BLaER1 treated with 17β-estradiol and CSF1 and Interleukin-3, amounts not matched to agents 10 nM and 100 nM (cell line): Measurements from ENCODE around the gene PPP1CC.
"Not testable (repeated sequence)": the region's sequence is repeated elsewhere in the genome, so short reads cannot be mapped to it uniquely, and the experiment has no call there.

Experiments
- H3K27ac ChIP-seq, 11 experiments: shearing (Covaris generic); formaldehyde crosslinking; 2 replicates each; pipeline ENCODE4 v1.8.1; 2022
- H3K27me3 ChIP-seq, 11 experiments: shearing (Covaris generic); formaldehyde crosslinking; 2 replicates each; pipeline ENCODE4 v1.8.1; 2022
- H3K36me3 ChIP-seq, 11 experiments: shearing (Covaris generic); formaldehyde crosslinking; 2 replicates each; pipeline ENCODE4 v1.8.1; 2022
- H3K4me1 ChIP-seq, 10 experiments: shearing (Covaris generic); formaldehyde crosslinking; 2 replicates each; pipeline ENCODE4 v1.8.1; 2022
- H3K4me2 ChIP-seq, 11 experiments: shearing (Covaris generic); formaldehyde crosslinking; 2 replicates each; pipeline ENCODE4 v1.8.1; 2022
- H3K4me3 ChIP-seq, 10 experiments: shearing (Covaris generic); formaldehyde crosslinking; 2 replicates each; pipeline ENCODE4 v1.8.1; 2022
- H3K9ac ChIP-seq, 11 experiments: shearing (Covaris generic); formaldehyde crosslinking; 2 replicates each; pipeline ENCODE4 v1.8.1; 2022
- H3K9me3 ChIP-seq, 11 experiments: shearing (Covaris generic); formaldehyde crosslinking; replicated peaks in 1 of 11; 2 replicates each; pipeline ENCODE4 v1.8.1; 2022
- H4K20me1 ChIP-seq, 11 experiments: shearing (Covaris generic); formaldehyde crosslinking; 2 replicates each; pipeline ENCODE4 v1.8.1; 2022
- Cebpa-rat ChIP-seq, 11 experiments: shearing (Covaris generic); IDR thresholded peaks; 2 replicates each; pipeline ENCODE4 v1.8.1; 2022

The PPP1CC gene

DNA sequence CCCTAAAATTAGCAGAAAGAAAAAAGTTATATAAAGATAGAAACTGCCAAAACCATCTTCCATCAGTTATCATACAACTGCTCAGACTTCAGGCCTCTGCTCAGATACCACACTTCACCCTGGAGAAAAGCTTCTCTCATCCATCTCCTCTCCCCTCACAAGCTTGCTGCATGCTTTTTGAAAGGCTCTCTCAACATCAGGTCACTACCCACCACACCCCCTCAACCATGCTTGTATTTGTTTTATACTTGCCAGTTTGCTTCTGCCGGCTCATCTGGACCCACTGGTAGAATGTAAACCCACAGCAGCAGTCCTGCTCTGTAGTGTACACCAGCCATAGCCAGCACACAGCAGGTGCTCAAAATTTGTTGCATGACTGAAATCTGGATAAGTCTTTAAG is 8.8 kb downstream of the PPP1CC start:
- peak overlapping the region in 8 of 11 experiments; percentile 12 to 49 (median 30); a peak in 9 of 22 replicates for H3K27ac ChIP-seq
- H3K4me1 ChIP-seq, result peaks cover 55 to 75% (median 65%) of the 10 kb centered on the region in 10 experiments
- no peak for TF ChIP-seq Cebpa-rat (IDR thresholded peaks at IDR 0.05)
- peaks cover 40 to 100% (median 91%) of the 10 kb centered on the region in 11 experiments for H3K36me3 ChIP-seq
- peak overlapping the region in 5 of 10 experiments; percentile 24 to 44 (median 40); a peak in 5 of 20 replicates for H3K4me3 ChIP-seq
- H3K27me3 ChIP-seq, result no peaks in the 10 kb centered on the region
- H3K4me2 ChIP-seq, result peak overlapping the region; percentile 67 to 90 (median 83)
- H4K20me1 ChIP-seq, result peaks cover 79 to 100% (median 97%) of the 10 kb centered on the region in 11 experiments
- H3K9ac ChIP-seq, result peak overlapping the region in 9 of 11 experiments; percentile 18 to 63 (median 38); a peak in 12 of 22 replicates
- no peaks in the 10 kb centered on the region for H3K9me3 ChIP-seq

DNA sequence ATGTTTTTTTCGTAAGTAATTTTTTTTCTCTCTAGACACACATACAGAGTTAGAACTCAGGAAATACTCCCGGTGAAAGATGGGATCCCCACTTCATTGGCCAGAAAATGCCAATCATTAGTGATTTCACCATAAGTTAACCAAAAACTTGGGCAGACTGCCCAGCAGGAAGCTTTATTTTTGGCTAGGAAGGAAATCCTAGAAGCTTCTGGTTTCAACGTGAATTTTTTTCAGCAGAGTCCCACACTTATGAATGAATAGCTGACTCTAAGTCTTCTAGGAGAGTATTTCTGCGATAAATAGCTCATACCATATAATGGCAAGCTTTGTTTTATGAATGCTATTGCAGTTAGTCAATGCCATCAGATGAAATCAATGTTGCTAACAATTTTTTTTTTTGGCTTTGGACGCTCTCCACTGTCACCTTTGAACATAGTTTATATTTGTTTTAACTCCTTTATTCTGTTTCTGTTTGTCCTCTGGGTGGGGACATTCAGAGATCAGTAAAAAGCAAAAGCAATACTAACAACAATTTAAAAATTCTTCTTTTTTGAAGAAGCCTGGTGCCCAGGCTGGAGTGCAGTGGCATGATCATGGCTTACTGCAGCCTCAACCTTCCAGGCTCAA is 9.5 kb downstream of the PPP1CC start:
- peak overlapping the region; percentile 67 to 90 (median 83) for H3K4me2 ChIP-seq
- H3K27ac ChIP-seq, result peak overlapping the region in 9 of 11 experiments; percentile 19 to 49 (median 29); a peak in 12 of 22 replicates
- peak overlapping the region in 6 of 10 experiments; percentile 21 to 44 (median 34); a peak in 8 of 20 replicates for H3K4me3 ChIP-seq
- H3K4me1 ChIP-seq, result peaks cover 48 to 73% (median 58%) of the 10 kb centered on the region in 10 experiments
- no peaks in the 10 kb centered on the region for H3K9me3 ChIP-seq
- no peaks in the 10 kb centered on the region for H3K27me3 ChIP-seq
- H4K20me1 ChIP-seq, result peaks cover 79 to 100% (median 97%) of the 10 kb centered on the region in 11 experiments
- TF ChIP-seq Cebpa-rat (IDR thresholded peaks at IDR 0.05), result no peak
- peaks cover 47 to 100% (median 92%) of the 10 kb centered on the region in 11 experiments for H3K36me3 ChIP-seq
- peak overlapping the region; percentile 9 to 63 (median 38); a peak in 16 of 22 replicates for H3K9ac ChIP-seq

DNA sequence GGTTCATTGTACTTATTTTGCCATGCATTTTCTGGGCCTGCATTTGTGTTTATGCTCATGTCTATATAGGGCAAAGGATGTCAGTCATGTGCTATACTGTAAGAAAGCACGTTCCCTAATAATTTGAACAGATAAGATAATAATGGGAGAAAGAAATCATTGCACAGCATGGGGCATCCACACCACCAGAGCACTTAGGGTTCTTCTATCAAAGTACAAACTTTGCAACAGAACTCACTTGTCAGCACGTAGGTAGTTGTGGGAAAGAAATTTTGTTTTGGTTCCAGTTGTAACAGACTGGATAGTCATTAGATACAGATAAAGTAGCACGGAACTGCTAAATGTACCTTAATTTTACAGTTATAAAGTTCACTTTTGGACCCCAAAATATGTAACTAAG is 10.1 kb downstream of the PPP1CC start:
- H3K9ac ChIP-seq, result no peak overlapping the region; a peak in 1 of 22 replicates
- H3K4me3 ChIP-seq, result no peak overlapping the region
- peaks cover 53 to 100% (median 94%) of the 10 kb centered on the region in 11 experiments for H3K36me3 ChIP-seq
- no peaks in the 10 kb centered on the region for H3K9me3 ChIP-seq
- peak overlapping the region in 8 of 11 experiments; percentile 13 to 49 (median 26); a peak in 10 of 22 replicates for H3K27ac ChIP-seq
- H3K27me3 ChIP-seq, result no peaks in the 10 kb centered on the region
- peak overlapping the region; percentile 11 to 90 (median 83); a peak in 18 of 22 replicates for H3K4me2 ChIP-seq
- peaks cover 42 to 67% (median 51%) of the 10 kb centered on the region in 10 experiments for H3K4me1 ChIP-seq
- H4K20me1 ChIP-seq, result peaks cover 78 to 100% (median 97%) of the 10 kb centered on the region in 11 experiments
- no peak for TF ChIP-seq Cebpa-rat (IDR thresholded peaks at IDR 0.05)

DNA sequence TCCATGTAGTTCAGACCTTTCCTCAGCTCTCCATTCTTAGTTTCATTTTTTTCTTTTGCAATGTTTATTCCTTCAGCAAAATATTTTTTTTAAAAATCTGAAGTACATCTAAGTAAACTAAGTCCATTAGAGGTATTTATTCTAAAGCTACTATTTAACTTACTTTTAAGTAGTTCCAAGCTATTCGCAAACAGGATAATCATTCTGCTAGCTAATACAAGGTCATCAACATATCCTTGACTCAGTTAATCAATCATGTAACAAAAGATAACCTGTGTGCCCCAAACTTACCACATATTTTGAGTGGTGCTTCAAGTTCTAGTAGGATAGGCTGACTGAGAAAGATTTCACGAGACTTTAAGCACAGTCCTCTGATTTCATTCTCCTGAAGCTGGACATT is 11.2 kb downstream of the PPP1CC start:
- H3K9ac ChIP-seq, result no peak overlapping the region
- H4K20me1 ChIP-seq, result peaks cover 77 to 100% (median 97%) of the 10 kb centered on the region in 11 experiments
- H3K4me1 ChIP-seq, result peaks cover 37 to 66% (median 48%) of the 10 kb centered on the region in 10 experiments

DNA sequence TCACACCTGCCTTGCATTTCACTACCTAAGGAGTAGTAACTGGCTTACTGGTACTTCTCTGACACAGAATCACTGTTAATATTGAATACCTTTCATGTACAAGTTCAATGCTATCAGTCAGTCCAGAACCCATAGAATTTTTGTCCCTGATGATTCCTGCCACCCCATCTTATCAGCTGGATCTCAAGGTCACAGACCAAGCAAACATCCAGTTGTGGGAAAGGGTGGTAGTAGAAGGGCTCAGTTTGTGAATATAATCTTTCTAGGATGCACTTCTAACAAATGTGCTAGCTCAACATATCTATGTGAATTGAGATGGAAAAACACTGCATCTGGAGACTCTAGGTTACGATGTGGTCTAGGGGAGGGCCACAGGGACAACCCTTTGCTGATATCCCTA is 14.1 kb downstream of the PPP1CC start:
- H3K9ac ChIP-seq, result no peak overlapping the region
- H4K20me1 ChIP-seq, result peaks cover 67 to 100% (median 96%) of the 10 kb centered on the region in 11 experiments
- H3K36me3 ChIP-seq, result peaks cover 79 to 100% (median 94%) of the 10 kb centered on the region in 11 experiments
- no peak for TF ChIP-seq Cebpa-rat (IDR thresholded peaks at IDR 0.05)
- H3K4me1 ChIP-seq, result peaks cover 24 to 43% (median 28%) of the 10 kb centered on the region in 10 experiments
- no peak overlapping the region for H3K4me3 ChIP-seq
- H3K27me3 ChIP-seq, result no peaks in the 10 kb centered on the region
- H3K9me3 ChIP-seq, result no peaks in the 10 kb centered on the region
- H3K4me2 ChIP-seq, result no peak overlapping the region
- H3K27ac ChIP-seq, result no peak overlapping the region

More for the DNA sequence above, 11.2 kb downstream of the PPP1CC start:
- Histone ChIP-seq H3K36me3 (peaks cover 63 to 100% (median 94%) of the 10 kb centered on the region in 11 experiments), H3K27me3 (no peaks in the 10 kb centered on the region), H3K27ac (peak overlapping the region in 2 of 11 experiments; percentile 4 to 8; a peak in 3 of 22 replicates), H3K4me3 (no peak overlapping the region), H3K9me3 (no peaks in the 10 kb centered on the region), H3K4me2 (peak overlapping the region in 7 of 11 experiments; percentile 18 to 90 (median 84); a peak in 11 of 22 replicates)
- TF ChIP-seq Cebpa-rat (IDR thresholded peaks at IDR 0.05), result no peak

DNA sequence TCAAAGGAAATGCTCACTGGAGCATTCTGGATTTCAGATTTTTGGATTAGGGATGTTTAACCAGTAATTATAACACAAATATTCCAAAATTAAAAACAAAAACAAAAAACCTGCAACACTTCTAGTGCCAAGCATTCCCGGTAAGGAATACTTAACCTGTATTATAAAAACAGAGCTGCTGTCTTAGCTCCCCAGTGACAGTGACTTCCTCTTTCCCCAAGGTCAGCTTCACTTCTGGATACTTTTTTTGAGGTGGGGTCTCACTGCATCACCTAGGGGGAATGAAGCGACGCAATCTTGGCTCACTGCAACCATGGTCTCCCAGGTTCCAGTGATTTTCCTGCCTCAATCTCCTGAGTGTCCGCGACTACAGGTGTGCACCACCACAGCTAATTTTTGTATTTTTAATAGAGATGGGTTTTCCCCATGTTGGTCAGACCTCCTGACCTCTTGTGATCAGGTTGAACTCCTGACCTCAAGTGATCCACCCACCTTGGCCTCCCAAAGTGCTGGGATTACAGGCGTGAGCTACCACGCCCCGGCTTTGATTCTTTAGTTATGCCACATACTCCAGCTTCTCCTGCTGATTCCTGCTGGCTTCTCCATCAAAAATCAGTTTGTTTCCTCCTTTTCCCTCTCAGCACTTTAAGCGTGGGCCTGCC is 15.9 kb downstream of the PPP1CC start:
- Histone ChIP-seq H3K4me3 (no peak overlapping the region), H3K9ac (no peak overlapping the region), H4K20me1 (peaks cover 54 to 100% (median 90%) of the 10 kb centered on the region in 11 experiments; a peak in 21 of 22 replicates), H3K27ac (no peak overlapping the region), H3K9me3 (no peaks in the 10 kb centered on the region), H3K36me3 (peaks cover 92 to 100% (median 100%) of the 10 kb centered on the region in 11 experiments), H3K27me3 (no peaks in the 10 kb centered on the region), H3K4me2 (no peak overlapping the region), H3K4me1 (peaks cover 7 to 25% (median 10%) of the 10 kb centered on the region in 10 experiments; a peak in 19 of 20 replicates)
- TF ChIP-seq Cebpa-rat (IDR thresholded peaks at IDR 0.05), result no peak

DNA sequence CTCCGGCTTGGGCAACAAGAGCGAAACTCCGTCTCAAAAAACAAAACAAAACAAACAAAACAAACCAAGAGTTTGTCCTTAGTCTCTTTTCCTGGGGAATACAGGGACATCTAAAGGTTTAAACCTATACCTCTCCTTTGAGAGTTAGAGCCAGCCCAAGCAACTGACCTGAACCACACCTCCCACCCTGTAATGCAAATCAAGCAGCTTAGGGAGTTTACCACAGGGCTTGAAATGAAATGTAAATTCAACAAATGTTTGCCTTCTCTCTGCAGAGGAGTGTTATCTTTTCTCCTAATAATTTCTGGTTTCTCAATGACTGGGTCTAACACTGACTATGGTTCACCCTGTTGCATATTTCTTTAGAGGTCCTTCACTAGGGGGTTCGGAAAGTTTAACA is 16.7 kb downstream of the PPP1CC start:
- Histone ChIP-seq H3K4me2 (no peak overlapping the region), H4K20me1 (peaks cover 50 to 100% (median 85%) of the 10 kb centered on the region in 11 experiments; a peak in 21 of 22 replicates), H3K4me3 (no peak overlapping the region), H3K9me3 (no peaks in the 10 kb centered on the region), H3K9ac (no peak overlapping the region), H3K27ac (no peak overlapping the region), H3K36me3 (peaks cover 98 to 100% (median 100%) of the 10 kb centered on the region in 11 experiments), H3K4me1 (peaks cover 0 to 17% (median 2%) of the 10 kb centered on the region in 10 experiments; a peak in 11 of 20 replicates), H3K27me3 (no peaks in the 10 kb centered on the region)
- no peak for TF ChIP-seq Cebpa-rat (IDR thresholded peaks at IDR 0.05)

DNA sequence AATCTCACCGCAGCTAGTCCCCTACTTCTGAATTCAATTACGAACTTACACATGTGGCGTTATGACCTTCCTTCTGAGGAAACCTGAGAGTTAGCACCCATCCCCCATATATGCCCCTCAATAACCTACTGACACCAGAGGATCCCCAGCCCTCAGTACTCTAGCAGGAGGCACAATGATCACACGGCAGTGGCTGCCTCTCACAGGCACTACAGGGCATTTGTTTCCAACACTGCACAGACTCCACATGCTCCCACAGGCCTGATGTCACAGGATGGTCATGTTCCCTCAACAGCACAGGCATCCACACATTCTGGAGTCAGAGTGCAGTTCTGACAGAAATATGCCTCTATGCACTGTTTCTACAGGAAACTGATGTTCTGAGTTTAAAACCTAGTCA is 17.4 kb downstream of the PPP1CC start:
- Histone ChIP-seq H3K27ac (no peak overlapping the region), H4K20me1 (peaks cover 50 to 97% (median 82%) of the 10 kb centered on the region in 11 experiments; a peak in 21 of 22 replicates), H3K36me3 (peaks cover 98 to 100% (median 100%) of the 10 kb centered on the region in 11 experiments), H3K27me3 (no peaks in the 10 kb centered on the region), H3K9ac (0 out of 22 replicates have a peak overlapping the region, but pooled peaks of 1 of the 11 experiments have one; percentile 14), H3K4me1 (peaks cover 0 to 11% (median 0%) of the 10 kb centered on the region in 10 experiments; a peak in 2 of 20 replicates), H3K4me3 (no peak overlapping the region), H3K4me2 (no peak overlapping the region), H3K9me3 (no peaks in the 10 kb centered on the region)
- no peak for TF ChIP-seq Cebpa-rat (IDR thresholded peaks at IDR 0.05)

DNA sequence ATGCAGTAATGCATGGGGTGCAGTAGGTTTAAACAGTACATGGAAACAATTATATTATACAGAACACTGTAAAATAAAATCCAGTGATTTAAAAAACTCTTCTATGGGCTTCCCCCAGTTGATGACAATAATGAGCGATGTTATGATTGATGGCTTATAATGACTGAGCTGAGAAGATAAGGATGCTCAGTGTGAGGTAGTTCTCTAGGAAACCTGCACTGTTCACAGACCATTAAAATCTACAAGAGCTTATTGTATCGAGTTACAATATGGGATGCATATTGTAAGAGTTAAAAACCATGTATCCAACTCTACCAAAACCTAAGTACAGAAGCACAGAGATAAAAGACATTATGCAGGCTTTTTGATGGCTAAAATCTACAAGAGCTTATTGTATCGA is 19.8 kb downstream of the PPP1CC start:
- peaks cover 37 to 96% (median 73%) of the 10 kb centered on the region in 11 experiments; a peak in 21 of 22 replicates for H4K20me1 ChIP-seq
- not testable (repeated sequence) for H3K4me2 ChIP-seq, H3K27ac ChIP-seq, H3K4me3 ChIP-seq, H3K9me3 ChIP-seq, H3K4me1 ChIP-seq, H3K9ac ChIP-seq, H3K27me3 ChIP-seq
- H3K36me3 ChIP-seq, result peaks cover 99 to 100% (median 100%) of the 10 kb centered on the region in 11 experiments
